ENCODE measurements around the gene PKP1.

DNA sequence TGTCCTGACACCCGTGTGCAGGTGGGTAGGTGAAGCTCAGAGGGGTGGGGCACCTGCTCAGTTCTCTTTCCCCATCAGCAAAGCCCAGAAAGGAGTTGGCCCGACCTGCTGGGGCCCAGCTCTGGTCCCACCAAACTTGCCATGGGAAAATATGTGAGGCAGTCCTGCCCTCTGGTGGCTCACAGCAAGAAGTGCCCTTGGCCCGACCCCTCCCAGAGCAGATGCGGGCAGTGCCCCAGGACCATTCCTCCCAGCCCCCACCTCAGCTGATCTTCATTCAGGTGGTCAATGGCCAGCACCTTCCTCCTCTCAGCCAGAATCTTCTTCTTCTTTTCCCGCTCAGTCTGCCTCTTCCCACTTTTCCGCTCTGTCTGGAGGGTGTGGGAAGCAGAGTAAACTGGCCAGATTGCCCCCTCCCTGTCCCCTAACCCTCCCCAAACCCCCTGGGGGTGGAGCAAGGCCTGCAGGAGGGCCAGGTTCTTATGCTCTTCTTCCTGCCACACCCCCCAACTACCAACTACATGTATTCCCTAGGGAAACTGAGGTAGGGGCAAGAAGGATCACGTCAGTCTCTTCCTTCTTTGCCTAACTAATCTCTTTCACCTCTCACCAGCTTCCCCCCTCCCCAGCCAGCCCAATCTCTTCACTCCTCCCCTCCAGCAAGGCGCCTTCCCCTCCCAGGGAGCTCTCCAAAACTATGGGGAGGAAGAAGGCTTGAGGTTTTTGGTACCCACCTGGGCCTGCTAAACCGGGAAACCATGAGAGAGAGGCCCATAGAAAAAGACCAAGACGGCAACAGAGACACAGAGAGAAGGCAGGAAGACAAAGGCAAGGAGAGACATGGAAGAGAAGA, 78.6 kb downstream of the PKP1 start:
- TF ChIP-seq, protein P1, sequence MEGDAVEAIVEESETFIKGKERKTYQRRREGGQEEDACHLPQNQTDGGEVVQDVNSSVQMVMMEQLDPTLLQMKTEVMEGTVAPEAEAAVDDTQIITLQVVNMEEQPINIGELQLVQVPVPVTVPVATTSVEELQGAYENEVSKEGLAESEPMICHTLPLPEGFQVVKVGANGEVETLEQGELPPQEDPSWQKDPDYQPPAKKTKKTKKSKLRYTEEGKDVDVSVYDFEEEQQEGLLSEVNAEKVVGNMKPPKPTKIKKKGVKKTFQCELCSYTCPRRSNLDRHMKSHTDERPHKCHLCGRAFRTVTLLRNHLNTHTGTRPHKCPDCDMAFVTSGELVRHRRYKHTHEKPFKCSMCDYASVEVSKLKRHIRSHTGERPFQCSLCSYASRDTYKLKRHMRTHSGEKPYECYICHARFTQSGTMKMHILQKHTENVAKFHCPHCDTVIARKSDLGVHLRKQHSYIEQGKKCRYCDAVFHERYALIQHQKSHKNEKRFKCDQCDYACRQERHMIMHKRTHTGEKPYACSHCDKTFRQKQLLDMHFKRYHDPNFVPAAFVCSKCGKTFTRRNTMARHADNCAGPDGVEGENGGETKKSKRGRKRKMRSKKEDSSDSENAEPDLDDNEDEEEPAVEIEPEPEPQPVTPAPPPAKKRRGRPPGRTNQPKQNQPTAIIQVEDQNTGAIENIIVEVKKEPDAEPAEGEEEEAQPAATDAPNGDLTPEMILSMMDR (IDR thresholded peaks at IDR 0.05): peak; percentile 51 to 80 (median 74)
- TF ChIP-seq POLR2A (IDR thresholded peaks at IDR 0.05): no peak

Data from testis (tissue), 2 donors.